Mesenchymal stem cell (in vitro differentiated cells and primary cell): Measurements from ENCODE around the gene HS3ST3B1.
A peak's percentile ranks its signal among the peaks of the same experiment; 100 is the strongest.

Source experiments
- DNase-seq: peaks from one replicate; pipeline ENCODE4 v3.0.0-alpha.2; 2013
- H2AFZ ChIP-seq: one replicate; pipeline ENCODE4 v1.6.1; 2013; ENCODE audit warnings: low read depth, mild to moderate bottlenecking, control low read depth, inconsistent platforms, low read length, moderate library complexity
- H2AK5ac ChIP-seq: 2 replicates; pipeline ENCODE4 v1.6.1; 2013; ENCODE audit warnings: low read length, moderate library complexity, mild to moderate bottlenecking, inconsistent platforms; ENCODE audit not compliant: severe bottlenecking
- H2BK120ac ChIP-seq: one replicate; pipeline ENCODE4 v1.6.1; 2013; ENCODE audit warnings: low read depth, mild to moderate bottlenecking, inconsistent platforms, low read length, moderate library complexity
- H2BK12ac ChIP-seq, 2 experiments: one replicate each; pipeline ENCODE4 v1.6.1; 2013; ENCODE audit warnings: inconsistent platforms in 2 of 2, low read length in 2 of 2, mild to moderate bottlenecking in 2 of 2, moderate library complexity in 2 of 2, control low read depth in 1 of 2
- H2BK15ac ChIP-seq: one replicate; pipeline ENCODE4 v1.6.1; 2013; ENCODE audit warnings: mild to moderate bottlenecking, low read depth, inconsistent platforms; ENCODE audit not compliant: poor library complexity, severe bottlenecking
- H2BK5ac ChIP-seq: 2 replicates; pipeline ENCODE4 v1.6.1; 2013; ENCODE audit warnings: low read depth, mild to moderate bottlenecking, low read length, control low read depth, inconsistent platforms; ENCODE audit not compliant: poor library complexity, severe bottlenecking
- H3K14ac ChIP-seq, 2 experiments: one replicate each; pipeline ENCODE4 v1.6.1; 2013; ENCODE audit warnings: inconsistent platforms in 2 of 2, low read length in 2 of 2, control low read depth in 1 of 2, mild to moderate bottlenecking in 1 of 2, moderate library complexity in 1 of 2
- H3K18ac ChIP-seq, 2 experiments: one replicate each; pipeline ENCODE4 v1.6.1; 2013; ENCODE audit warnings: inconsistent platforms in 2 of 2, low read length in 2 of 2, control low read depth in 1 of 2, low read depth in 1 of 2, mild to moderate bottlenecking in 1 of 2
- H3K23ac ChIP-seq, 2 experiments: one replicate each; pipeline ENCODE4 v1.6.1; 2013; ENCODE audit warnings: inconsistent platforms in 2 of 2, low read length in 2 of 2, mild to moderate bottlenecking in 2 of 2, moderate library complexity in 2 of 2, control low read depth in 1 of 2
- H3K27ac ChIP-seq: 2 replicates; pipeline ENCODE4 v1.5.1; 2013; ENCODE audit warnings: mild to moderate bottlenecking, moderate library complexity, low read length, control low read depth, inconsistent platforms; ENCODE audit not compliant: poor library complexity, severe bottlenecking
- H3K27me3 ChIP-seq, 2 experiments: 2 replicates each; pipeline versions ENCODE4 v1.6.1 to v1.7.0; 2013; ENCODE audit warnings: low read length in 2 of 2, mild to moderate bottlenecking in 2 of 2, moderate library complexity in 2 of 2, control low read depth in 1 of 2, inconsistent platforms in 1 of 2; ENCODE audit not compliant: control insufficient read depth in 1 of 2, insufficient read depth in 1 of 2
- H3K36me3 ChIP-seq, 2 experiments: 2 replicates each; pipeline versions ENCODE4 v1.6.1 to v1.7.0; 2013; ENCODE audit warnings: low read length in 2 of 2, control low read depth in 1 of 2, inconsistent platforms in 1 of 2, low read depth in 1 of 2, mild to moderate bottlenecking in 1 of 2; ENCODE audit not compliant: insufficient read depth in 2 of 2, control insufficient read depth in 1 of 2
- H3K4ac ChIP-seq, 2 experiments: one replicate each; pipeline ENCODE4 v1.6.1; 2013; ENCODE audit warnings: inconsistent platforms in 2 of 2, low read length in 2 of 2, mild to moderate bottlenecking in 2 of 2, moderate library complexity in 2 of 2, control low read depth in 1 of 2, low read depth in 1 of 2
- H3K4me1 ChIP-seq: 2 replicates; pipeline ENCODE4 v1.6.1; 2013; ENCODE audit warnings: low read depth, low read length, control low read depth; ENCODE audit not compliant: control insufficient read depth, insufficient read depth
- H3K4me2 ChIP-seq: 2 replicates; pipeline ENCODE4 v1.6.1; 2013; ENCODE audit warnings: low read length, mild to moderate bottlenecking, inconsistent platforms; ENCODE audit not compliant: poor library complexity, severe bottlenecking
- H3K4me3 ChIP-seq, 2 experiments: 2 replicates each; pipeline versions ENCODE4 v1.5.1 to v1.7.0; 2013; ENCODE audit warnings: low read length in 2 of 2, mild to moderate bottlenecking in 2 of 2, control low read depth in 1 of 2, low read depth in 1 of 2; ENCODE audit not compliant: insufficient read depth in 1 of 2
- H3K79me1 ChIP-seq: replicated peaks from 2 replicates; pipeline ENCODE4 v1.6.1; 2013; ENCODE audit warnings: mild to moderate bottlenecking, control low read depth, low read length, inconsistent platforms; ENCODE audit not compliant: poor library complexity, severe bottlenecking
- H3K9ac ChIP-seq: 2 replicates; pipeline ENCODE4 v1.7.0; 2013; ENCODE audit warnings: mild to moderate bottlenecking, low read length, moderate library complexity
- H3K9me3 ChIP-seq: 2 replicates; pipeline ENCODE4 v1.7.0; 2013; ENCODE audit warnings: mild to moderate bottlenecking, low read length; ENCODE audit not compliant: control insufficient read depth
- H4K8ac ChIP-seq: one replicate; pipeline ENCODE4 v1.6.1; 2013; ENCODE audit warnings: inconsistent platforms, mild to moderate bottlenecking, low read length, moderate library complexity
- H4K91ac ChIP-seq: one replicate; pipeline ENCODE4 v1.6.1; 2013; ENCODE audit warnings: mild to moderate bottlenecking, low read length, inconsistent platforms
- WGBS: methylation state at CpG from one replicate; pipeline ENCODE4 v1.1.7; 2013; ENCODE audit warnings: mixed read lengths; 5-methylcytosine and 5-hydroxymethylcytosine counted together

Gene HS3ST3B1

GRCh38 chr17:14360856-14361255 is 60.0 kb downstream of the HS3ST3B1 start:
- no peak overlapping the region for H4K91ac ChIP-seq
- no peak overlapping the region for H2AFZ ChIP-seq
- no peak overlapping the region for H3K23ac ChIP-seq
- no peak overlapping the region for H3K18ac ChIP-seq
- H4K8ac ChIP-seq = no peak overlapping the region
- no peak overlapping the region for H2BK120ac ChIP-seq
- no peak overlapping the region for H3K27ac ChIP-seq
- no peak overlapping the region for H3K14ac ChIP-seq
- DNase-seq = no peak
- WGBS = 98% methylated on average over 2 of the region's 4 CpGs
- no peak overlapping the region for H3K4me3 ChIP-seq
- H2BK5ac ChIP-seq = no peak overlapping the region
- H3K4ac ChIP-seq = no peak overlapping the region
- H2BK15ac ChIP-seq = no peak overlapping the region
- H3K9me3 ChIP-seq = no peaks in the 10 kb centered on the region
- no peak overlapping the region for H3K9ac ChIP-seq
- H3K79me1 ChIP-seq = no peaks in the 10 kb centered on the region
- H3K4me1 ChIP-seq = peaks cover 1% of the 10 kb centered on the region
- no peak overlapping the region for H2BK12ac ChIP-seq
- no peaks in the 10 kb centered on the region for H3K36me3 ChIP-seq
- no peak overlapping the region for H2AK5ac ChIP-seq
- H3K4me2 ChIP-seq = no peak overlapping the region
- no peaks in the 10 kb centered on the region for H3K27me3 ChIP-seq

- Histone ChIP-seq H3K4me2 (no peak overlapping the region), H3K9me3 (no peaks in the 10 kb centered on the region), H3K79me1 (no peaks in the 10 kb centered on the region), H3K4me3 (no peak overlapping the region), H3K4me1 (no peaks in the 10 kb centered on the region), H3K36me3 (no peaks in the 10 kb centered on the region), H2BK120ac (no peak overlapping the region), H4K91ac (no peak overlapping the region), H3K4ac (no peak overlapping the region), H2AFZ (no peak overlapping the region), H3K18ac (no peak overlapping the region), H3K14ac (no peak overlapping the region), H3K23ac (no peak overlapping the region), H3K27me3 (no peaks in the 10 kb centered on the region), H3K9ac (no peak overlapping the region), H2AK5ac (no peak overlapping the region), H4K8ac (no peak overlapping the region), H2BK5ac (no peak overlapping the region), H3K27ac (no peak overlapping the region), H2BK12ac (no peak overlapping the region), H2BK15ac (no peak overlapping the region)
- DNase-seq = no peak
- WGBS = 58% methylated on average over 1 of the region's 2 CpGs
Observed at GRCh38 chr17:14361470-14361869, 60.6 kb downstream of the HS3ST3B1 start.

- Histone ChIP-seq H2BK120ac (no peak overlapping the region), H2BK5ac (no peak overlapping the region), H3K27ac (no peak overlapping the region), H3K4me3 (no peak overlapping the region), H3K9ac (no peak overlapping the region), H4K91ac (no peak overlapping the region), H3K36me3 (no peaks in the 10 kb centered on the region), H3K4me2 (no peak overlapping the region), H4K8ac (no peak overlapping the region), H2BK15ac (no peak overlapping the region), H3K14ac (peak overlapping the region in 1 of 2 experiments; percentile 20), H3K4ac (peak overlapping the region in 1 of 2 experiments; percentile 41), H3K23ac (no peak overlapping the region), H2AK5ac (no peak overlapping the region), H3K18ac (no peak overlapping the region), H2BK12ac (no peak overlapping the region), H3K27me3 (no peaks in the 10 kb centered on the region), H3K79me1 (no peaks in the 10 kb centered on the region), H2AFZ (no peak overlapping the region), H3K4me1 (no peaks in the 10 kb centered on the region), H3K9me3 (no peaks in the 10 kb centered on the region)
- DNase-seq = no peak
- WGBS = 76% methylated on average over 2 of the region's 2 CpGs
Observed at GRCh38 chr17:14361945-14362508, 61.1 kb downstream of the HS3ST3B1 start.

- H3K4ac ChIP-seq = no peak overlapping the region
- H3K27ac ChIP-seq = no peak overlapping the region
- H2BK12ac ChIP-seq = no peak overlapping the region
- H3K9me3 ChIP-seq = no peaks in the 10 kb centered on the region
- H3K79me1 ChIP-seq = no peaks in the 10 kb centered on the region
- H2BK5ac ChIP-seq = no peak overlapping the region
- no peak overlapping the region for H3K18ac ChIP-seq
- H3K23ac ChIP-seq = no peak overlapping the region
- no peak overlapping the region for H2AFZ ChIP-seq
- no peak overlapping the region for H2BK15ac ChIP-seq
- H3K36me3 ChIP-seq = no peaks in the 10 kb centered on the region
- no peak overlapping the region for H3K9ac ChIP-seq
- H3K4me2 ChIP-seq = no peak overlapping the region
- WGBS = 88% methylated on average over 1 of the region's 3 CpGs
- no peak overlapping the region for H3K14ac ChIP-seq
- no peak for DNase-seq
- H4K91ac ChIP-seq = no peak overlapping the region
- H2AK5ac ChIP-seq = no peak overlapping the region
- no peaks in the 10 kb centered on the region for H3K4me1 ChIP-seq
- no peak overlapping the region for H4K8ac ChIP-seq
- H3K27me3 ChIP-seq = no peaks in the 10 kb centered on the region
- no peak overlapping the region for H2BK120ac ChIP-seq
- H3K4me3 ChIP-seq = no peak overlapping the region
Observed at GRCh38 chr17:14366199-14366598, 65.3 kb downstream of the HS3ST3B1 start.
